Endothelial cell of hepatic sinusoid (primary cell): ENCODE measurements around the gene ASAP2.

Experiments used
- in situ Hi-C: cut with HindIII; loops from 2 replicates; pipeline ENCODE4 v1.10.0; 2017; ENCODE audit warnings: low sequenced_read_pairs

The ASAP2 gene

GRCh38 chr2:9205963-9206948 is at the start of gene ASAP2:
ASAP2 (plus strand) TSS chr2:9206812; CDS start chr2:9207105, 293 bp downstream.
- in situ Hi-C loops: loop anchor here (5.0 kb wide), 2 partner anchors 64 to 211 kb away; no protein-coding TSS in a partner anchor

DNA sequence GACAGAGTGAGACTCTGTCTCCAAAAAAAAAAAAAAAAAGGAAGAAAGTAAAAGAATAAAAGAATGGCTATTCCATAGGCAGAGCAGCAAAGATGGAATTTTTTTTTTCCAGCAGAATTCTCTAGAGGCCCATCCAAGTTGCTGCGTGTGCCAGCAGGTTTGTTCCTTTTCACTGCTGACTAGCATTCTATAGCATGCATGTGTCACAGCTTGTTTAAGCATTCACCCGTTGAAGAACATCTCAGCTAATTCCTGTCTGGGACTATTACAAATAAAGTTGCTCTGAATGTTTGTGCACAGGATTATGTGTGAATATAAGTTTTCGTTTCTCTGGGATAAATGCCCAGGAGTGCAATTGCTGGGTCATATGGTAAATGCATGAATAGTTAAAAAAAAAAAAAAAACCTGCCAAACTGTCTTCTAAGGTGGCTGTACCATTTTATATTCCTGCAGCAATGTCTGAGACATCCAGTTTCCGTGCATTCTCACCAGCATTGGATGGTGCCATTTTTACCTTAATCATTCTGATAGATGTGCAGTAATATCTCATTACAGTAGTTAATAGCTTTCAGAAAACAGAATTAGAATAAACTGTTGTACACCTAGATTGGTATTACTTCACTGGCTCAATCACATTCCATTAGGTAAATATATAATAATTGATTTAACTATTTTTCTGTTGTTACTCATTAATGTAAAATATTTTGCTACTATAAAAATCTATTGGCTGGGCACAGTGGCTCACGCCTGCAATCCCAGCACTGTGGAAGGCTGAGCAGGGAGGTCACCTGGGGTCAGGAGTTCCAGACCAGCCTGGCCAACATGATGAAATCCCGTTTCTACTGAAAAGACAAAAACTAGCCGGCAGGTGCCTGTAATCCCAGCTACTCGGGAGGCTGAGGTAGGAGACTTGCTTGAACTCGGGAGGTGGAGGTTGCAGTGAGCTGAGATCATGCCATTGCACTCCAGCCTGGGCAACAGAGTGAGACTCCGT is 47.5 kb upstream of the ASAP2 start:
- in situ Hi-C loops: no loop called here

- in situ Hi-C loops: no loop called here
Observed at GRCh38 chr2:9160732-9161131, 45.9 kb upstream of the ASAP2 start.

- in situ Hi-C loops: no loop called here
Observed at GRCh38 chr2:9162841-9163240, 43.8 kb upstream of the ASAP2 start.

- in situ Hi-C loops: no loop called here
Observed at GRCh38 chr2:9163306-9164111, 43.1 kb upstream of the ASAP2 start.

GRCh38 chr2:9164112-9164608 is 42.5 kb upstream of the ASAP2 start:
- in situ Hi-C loops: no loop called here

DNA sequence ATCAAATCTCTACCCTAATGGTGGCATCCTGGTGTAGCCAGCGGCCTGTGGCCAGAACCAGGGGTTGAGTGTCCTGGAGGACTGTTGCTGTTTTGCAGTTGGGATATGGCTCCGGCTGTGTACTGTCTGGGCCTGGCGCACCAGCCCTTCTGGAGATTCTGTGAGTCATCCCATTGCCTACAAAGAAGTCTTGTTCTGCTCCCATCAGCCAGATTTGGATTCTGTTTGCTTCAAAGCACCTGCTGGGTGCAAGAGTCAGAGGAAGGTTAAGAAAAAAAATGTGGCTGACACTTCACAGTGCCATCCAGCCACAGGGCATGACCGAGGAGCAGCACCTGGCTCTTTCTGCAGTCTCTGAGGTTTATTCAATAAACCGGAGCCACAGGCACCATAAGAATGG is 41.0 kb upstream of the ASAP2 start:
- in situ Hi-C loops: no loop called here

DNA sequence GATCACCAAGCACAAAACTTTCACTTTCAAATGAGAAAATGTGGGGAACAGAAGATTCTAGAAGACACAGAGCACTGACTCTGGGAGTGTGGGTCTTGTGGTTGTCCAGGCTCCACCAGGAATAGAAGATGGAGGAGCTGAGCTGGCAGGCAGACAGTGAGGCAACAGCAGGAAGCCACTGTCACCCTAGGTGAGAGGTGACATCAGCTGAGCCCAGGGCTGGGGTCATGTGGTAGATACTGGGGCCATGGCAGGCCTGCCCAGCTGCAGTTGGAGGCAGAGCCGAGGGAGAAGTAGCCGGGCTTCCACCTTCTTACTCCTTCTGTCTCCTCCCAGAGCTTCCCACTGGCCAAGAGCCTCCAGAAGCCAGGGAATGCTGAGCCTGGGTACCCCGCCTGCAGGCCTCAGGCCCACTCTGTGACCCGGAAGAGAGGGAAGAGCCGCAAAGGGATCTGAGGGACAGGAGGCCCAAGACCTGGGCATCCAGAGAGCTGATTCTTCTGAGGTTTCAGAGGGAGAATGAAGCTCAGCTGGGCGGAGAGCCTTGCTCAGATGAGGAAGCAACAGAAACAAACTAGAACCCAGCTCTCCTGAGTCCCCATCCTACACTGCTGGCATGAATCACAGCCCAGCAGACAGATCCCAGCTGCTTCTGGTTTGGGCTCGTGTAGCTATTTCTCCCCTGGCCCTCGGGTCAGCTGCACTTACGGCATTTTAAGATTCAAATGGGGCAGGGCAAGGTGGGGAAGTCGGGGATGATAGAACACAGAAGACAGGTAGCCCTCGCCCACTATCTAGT is 39.8 kb upstream of the ASAP2 start:
- in situ Hi-C loops: no loop called here

- in situ Hi-C loops: no loop called here
Observed at GRCh38 chr2:9167718-9168657, 38.6 kb upstream of the ASAP2 start.

- in situ Hi-C loops: no loop called here
Observed at GRCh38 chr2:9168821-9169221, 37.8 kb upstream of the ASAP2 start.

- in situ Hi-C loops: no loop called here
Observed at GRCh38 chr2:9169349-9170107, 37.1 kb upstream of the ASAP2 start.

DNA sequence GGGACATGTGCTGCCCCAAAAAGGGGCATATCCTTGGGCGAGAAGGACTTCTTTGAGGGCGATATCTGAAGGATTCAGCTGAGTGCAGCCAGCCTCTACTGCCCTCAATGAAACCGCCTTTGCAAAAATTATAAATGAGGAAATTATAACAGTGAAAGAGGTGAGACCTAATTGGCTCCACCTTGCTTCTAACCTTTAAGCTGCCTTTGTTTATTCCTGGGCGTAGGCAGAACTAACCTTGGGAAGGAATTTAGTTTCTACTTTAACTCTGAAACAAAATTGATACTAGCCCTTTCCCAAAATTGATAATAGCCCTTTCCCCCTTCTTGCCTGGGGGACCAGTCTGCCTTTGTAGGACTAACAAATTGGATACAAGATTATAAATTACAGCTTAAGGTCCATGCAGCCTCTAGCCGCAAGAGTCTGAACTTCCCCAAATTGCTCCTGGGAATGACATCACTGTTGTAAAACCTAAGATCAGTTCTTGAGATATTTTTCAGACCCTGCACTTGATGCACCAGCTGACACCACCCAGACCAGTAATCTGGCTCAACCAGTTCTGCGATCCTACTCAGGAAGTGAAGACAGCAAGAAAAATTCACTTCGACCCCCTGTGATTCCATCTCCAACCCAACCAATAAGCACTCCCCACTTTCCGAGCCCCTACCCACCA is 36.0 kb upstream of the ASAP2 start:
- in situ Hi-C loops: no loop called here

GRCh38 chr2:9174771-9175437 is 31.7 kb upstream of the ASAP2 start:
- in situ Hi-C loops: loop anchor here (5.0 kb wide), 1 partner anchor 57 kb away; no protein-coding TSS in a partner anchor

- in situ Hi-C loops: loop anchor here (5.0 kb wide), 1 partner anchor 54 kb away; no protein-coding TSS in a partner anchor
Observed at GRCh38 chr2:9178110-9178903, 28.3 kb upstream of the ASAP2 start.

- in situ Hi-C loops: loop anchor here (5.0 kb wide), 1 partner anchor 53 kb away; no protein-coding TSS in a partner anchor
Observed at GRCh38 chr2:9178904-9179571, 27.6 kb upstream of the ASAP2 start.
